Activated T-helper 2 cell treated with anti-CD3 and anti-CD28 coated beads, Interferon-gamma antibody, Interleukin-2, Interleukin-4, amounts not matched to agents 10 μg/mL and 5 μg/mL and 100 μg/mL, durations not matched to agents 14 hours and 24 hours and 36 hours (primary cell): Measurements from ENCODE around the gene CT45A7. TPM values are rescaled to one million over a fixed set of nuclear protein-coding genes. Genes with fewer than 3 reads are reported as not detected.
"Not testable (repeated sequence)": the region's sequence is repeated elsewhere in the genome, so short reads cannot be mapped to it uniquely, and the experiment has no call there.

Experiments used
- DNase-seq: peaks from one replicate; pipeline ENCODE4 v3.0.0; 2021; ENCODE audit warnings: low spot score
- H3K27ac Mint-ChIP-seq: one replicate; pipeline ENCODE4 v1.8.0; 2021; ENCODE audit warnings: mixed read lengths
- H3K27me3 Mint-ChIP-seq: one replicate; pipeline ENCODE4 v1.8.0; 2021; ENCODE audit warnings: low read depth, mixed read lengths
- H3K36me3 Mint-ChIP-seq: one replicate; pipeline ENCODE4 v1.8.0; 2021; ENCODE audit warnings: low read depth, mixed read lengths
- H3K4me1 Mint-ChIP-seq: one replicate; pipeline ENCODE4 v1.8.0; 2021; ENCODE audit warnings: low read depth, mixed read lengths
- H3K4me3 Mint-ChIP-seq: one replicate; pipeline ENCODE4 v1.8.0; 2021; ENCODE audit warnings: low read depth, mild to moderate bottlenecking, moderate library complexity, mixed read lengths
- H3K9me3 Mint-ChIP-seq: one replicate; pipeline ENCODE4 v1.8.0; 2021; ENCODE audit warnings: mixed read lengths
- intact Hi-C: fragments of 100-400 bp; cut with micrococcal nuclease; formaldehyde crosslinking; loops from one replicate; pipeline ENCODE4 v1.15.1; 2023
- total RNA-seq: library from RNA; stranded (reverse); gene quantifications from 2 replicates; pipeline ENCODE4 v1.2.3, GENCODE V29; 2022

The CT45A7 gene
- not detected in 2 replicates for total RNA-seq

DNA sequence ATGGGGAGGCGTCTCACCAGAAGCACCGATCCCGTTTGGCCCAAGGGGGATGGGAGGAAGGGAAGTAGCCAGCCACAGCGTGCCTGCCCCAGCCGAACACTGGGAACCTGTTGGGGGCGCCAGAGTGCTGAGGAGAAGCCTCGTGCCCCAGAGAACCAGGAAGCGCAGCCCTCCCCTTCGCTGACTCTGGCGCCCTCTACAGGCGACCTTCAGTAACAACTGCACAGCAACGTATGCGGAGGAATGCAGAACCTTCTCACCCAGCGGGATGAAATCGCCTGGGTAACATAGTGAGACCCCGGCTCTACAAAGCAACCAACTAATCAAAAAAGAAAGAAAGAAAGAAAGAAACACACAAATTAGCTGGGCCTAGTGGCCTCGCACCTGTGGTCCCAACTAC is at the start of gene CT45A7:
Gene CT45A7, minus strand, starts transcription at position 101 of the 400 bp plus-strand sequence. CDS start 3,747 bp downstream, outside the sequence.
- H3K36me3 Mint-ChIP-seq, H3K27me3 Mint-ChIP-seq, H3K9me3 Mint-ChIP-seq, H3K4me3 Mint-ChIP-seq, H3K4me1 Mint-ChIP-seq, H3K27ac Mint-ChIP-seq, DNase-seq, intact Hi-C loops: not testable (repeated sequence)

- H3K36me3 Mint-ChIP-seq, H3K27ac Mint-ChIP-seq, H3K9me3 Mint-ChIP-seq, DNase-seq, H3K27me3 Mint-ChIP-seq, H3K4me3 Mint-ChIP-seq, intact Hi-C loops, H3K4me1 Mint-ChIP-seq: not testable (repeated sequence)
Measured at GRCh38 chrX:135882741-135883140, 45.7 kb upstream of the CT45A7 start.

DNA sequence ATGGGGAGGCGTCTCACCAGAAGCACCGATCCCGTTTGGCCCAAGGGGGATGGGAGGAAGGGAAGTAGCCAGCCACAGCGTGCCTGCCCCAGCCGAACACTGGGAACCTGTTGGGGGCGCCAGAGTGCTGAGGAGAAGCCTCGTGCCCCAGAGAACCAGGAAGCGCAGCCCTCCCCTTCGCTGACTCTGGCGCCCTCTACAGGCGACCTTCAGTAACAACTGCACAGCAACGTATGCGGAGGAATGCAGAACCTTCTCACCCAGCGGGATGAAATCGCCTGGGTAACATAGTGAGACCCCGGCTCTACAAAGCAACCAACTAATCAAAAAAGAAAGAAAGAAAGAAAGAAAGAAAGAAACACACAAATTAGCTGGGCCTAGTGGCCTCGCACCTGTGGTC is 34.6 kb upstream of the CT45A7 start, which contains the start of gene CT45A9:
Gene CT45A9, minus strand, starts transcription at position 101 of the 400 bp plus-strand sequence. CDS start 3,751 bp downstream, outside the sequence.
- H3K27ac Mint-ChIP-seq, intact Hi-C loops, H3K4me3 Mint-ChIP-seq, DNase-seq, H3K4me1 Mint-ChIP-seq, H3K36me3 Mint-ChIP-seq, H3K27me3 Mint-ChIP-seq, H3K9me3 Mint-ChIP-seq: not testable (repeated sequence)

- H3K4me1 Mint-ChIP-seq, H3K4me3 Mint-ChIP-seq, H3K27me3 Mint-ChIP-seq, H3K27ac Mint-ChIP-seq, H3K36me3 Mint-ChIP-seq, DNase-seq, H3K9me3 Mint-ChIP-seq, intact Hi-C loops: not testable (repeated sequence)
Measured at GRCh38 chrX:135854438-135854837, 17.4 kb upstream of the CT45A7 start, which contains the start of gene CT45A8. TSS of gene CT45A8 (minus strand) at chrX:135854538. CDS start at chrX:135850783, 3,755 bp downstream.

DNA sequence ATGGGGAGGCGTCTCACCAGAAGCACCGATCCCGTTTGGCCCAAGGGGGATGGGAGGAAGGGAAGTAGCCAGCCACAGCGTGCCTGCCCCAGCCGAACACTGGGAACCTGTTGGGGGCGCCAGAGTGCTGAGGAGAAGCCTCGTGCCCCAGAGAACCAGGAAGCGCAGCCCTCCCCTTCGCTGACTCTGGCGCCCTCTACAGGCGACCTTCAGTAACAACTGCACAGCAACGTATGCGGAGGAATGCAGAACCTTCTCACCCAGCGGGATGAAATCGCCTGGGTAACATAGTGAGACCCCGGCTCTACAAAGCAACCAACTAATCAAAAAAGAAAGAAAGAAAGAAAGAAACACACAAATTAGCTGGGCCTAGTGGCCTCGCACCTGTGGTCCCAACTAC is 17.2 kb downstream of the CT45A7 start, which contains the start of gene CT45A2:
Gene CT45A2, minus strand, starts transcription at position 101 of the 400 bp plus-strand sequence. CDS start 3,747 bp downstream, outside the sequence.
- intact Hi-C loops, H3K36me3 Mint-ChIP-seq, DNase-seq, H3K4me3 Mint-ChIP-seq, H3K27me3 Mint-ChIP-seq, H3K9me3 Mint-ChIP-seq, H3K4me1 Mint-ChIP-seq, H3K27ac Mint-ChIP-seq: not testable (repeated sequence)

DNA sequence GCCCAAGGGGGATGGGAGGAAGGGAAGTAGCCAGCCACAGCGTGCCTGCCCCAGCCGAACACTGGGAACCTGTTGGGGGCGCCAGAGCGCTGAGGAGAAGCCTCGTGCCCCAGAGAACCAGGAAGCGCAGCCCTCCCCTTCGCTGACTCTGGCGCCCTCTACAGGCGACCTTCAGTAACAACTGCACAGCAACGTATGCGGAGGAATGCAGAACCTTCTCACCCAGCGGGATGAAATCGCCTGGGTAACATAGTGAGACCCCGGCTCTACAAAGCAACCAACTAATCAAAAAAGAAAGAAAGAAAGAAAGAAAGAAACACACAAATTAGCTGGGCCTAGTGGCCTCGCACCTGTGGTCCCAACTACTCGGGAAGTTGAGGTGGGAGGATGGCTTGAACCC is 34.4 kb downstream of the CT45A7 start, which contains the start of gene CT45A6:
Gene CT45A6, minus strand, starts transcription at position 101 of the 400 bp plus-strand sequence. CDS start 3,794 bp downstream, outside the sequence.
- H3K4me1 Mint-ChIP-seq, H3K27me3 Mint-ChIP-seq, H3K9me3 Mint-ChIP-seq, DNase-seq, H3K27ac Mint-ChIP-seq, intact Hi-C loops, H3K36me3 Mint-ChIP-seq, H3K4me3 Mint-ChIP-seq: not testable (repeated sequence)

- H3K9me3 Mint-ChIP-seq, intact Hi-C loops: not testable (repeated sequence)
Measured at GRCh38 chrX:135785403-135785802, 51.7 kb downstream of the CT45A7 start, which contains the start of gene CT45A5. TSS of gene CT45A5 (minus strand) at chrX:135785503. CDS start at chrX:135781729, 3,774 bp downstream.

More at GRCh38 chrX:135785403-135785802, 51.7 kb downstream of the CT45A7 start, which contains the start of gene CT45A5:
- H3K27me3 Mint-ChIP-seq, H3K4me1 Mint-ChIP-seq, DNase-seq, H3K36me3 Mint-ChIP-seq, H3K4me3 Mint-ChIP-seq, H3K27ac Mint-ChIP-seq: not testable (repeated sequence)

Other genes with a start within 250 kb of the CT45A7 start
- not detected in 2 replicates for gene CT45A1, start 123.6 kb downstream of the CT45A7 start, total RNA-seq
- not detected in 2 replicates for gene CT45A3, start 69.1 kb downstream of the CT45A7 start, total RNA-seq
- not detected in 2 replicates for gene CT45A5, start 51.8 kb downstream of the CT45A7 start, total RNA-seq
- gene CT45A6, start 34.5 kb downstream of the CT45A7 start, total RNA-seq: not detected in 2 replicates
- not detected in 2 replicates for gene CT45A2, start 17.3 kb downstream of the CT45A7 start, total RNA-seq
- gene CT45A8, start 17.3 kb upstream of the CT45A7 start, total RNA-seq: not detected in 2 replicates
- not detected in 2 replicates for gene CT45A9, start 34.5 kb upstream of the CT45A7 start, total RNA-seq
- not detected in 2 replicates for gene CT45A10, start 56.2 kb upstream of the CT45A7 start, total RNA-seq
- not detected in 2 replicates for gene SAGE1, start 56.4 kb upstream of the CT45A7 start, total RNA-seq
- 24.0 and 24.6 TPM in 2 replicates for gene MMGT1, start 136.7 kb upstream of the CT45A7 start, total RNA-seq
- gene SLC9A6, start 148.2 kb upstream of the CT45A7 start, total RNA-seq: 10.5 and 10.7 TPM in 2 replicates